ENCODE results near the gene ZNF124.

DNA sequence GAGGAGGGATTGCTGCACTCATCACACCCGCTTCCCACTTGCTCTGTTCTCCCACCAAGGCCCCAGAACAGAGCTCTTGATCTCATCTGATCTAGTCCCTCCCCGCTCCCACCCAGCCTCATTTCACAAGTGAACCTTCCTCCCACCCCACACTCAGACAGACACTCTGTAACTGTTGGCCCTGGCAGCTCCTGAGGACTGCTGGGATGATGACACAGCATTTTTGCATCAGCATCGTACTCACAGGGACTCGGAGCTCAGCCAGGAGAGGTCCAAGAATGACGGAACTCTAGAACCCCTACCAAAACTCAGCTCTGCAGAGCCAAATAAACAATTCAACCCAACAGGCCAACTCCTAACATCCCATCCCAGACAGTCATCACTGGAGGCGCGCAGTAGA is 11.2 kb upstream of the ZNF124 start:
- TF ChIP-seq, protein P1, sequence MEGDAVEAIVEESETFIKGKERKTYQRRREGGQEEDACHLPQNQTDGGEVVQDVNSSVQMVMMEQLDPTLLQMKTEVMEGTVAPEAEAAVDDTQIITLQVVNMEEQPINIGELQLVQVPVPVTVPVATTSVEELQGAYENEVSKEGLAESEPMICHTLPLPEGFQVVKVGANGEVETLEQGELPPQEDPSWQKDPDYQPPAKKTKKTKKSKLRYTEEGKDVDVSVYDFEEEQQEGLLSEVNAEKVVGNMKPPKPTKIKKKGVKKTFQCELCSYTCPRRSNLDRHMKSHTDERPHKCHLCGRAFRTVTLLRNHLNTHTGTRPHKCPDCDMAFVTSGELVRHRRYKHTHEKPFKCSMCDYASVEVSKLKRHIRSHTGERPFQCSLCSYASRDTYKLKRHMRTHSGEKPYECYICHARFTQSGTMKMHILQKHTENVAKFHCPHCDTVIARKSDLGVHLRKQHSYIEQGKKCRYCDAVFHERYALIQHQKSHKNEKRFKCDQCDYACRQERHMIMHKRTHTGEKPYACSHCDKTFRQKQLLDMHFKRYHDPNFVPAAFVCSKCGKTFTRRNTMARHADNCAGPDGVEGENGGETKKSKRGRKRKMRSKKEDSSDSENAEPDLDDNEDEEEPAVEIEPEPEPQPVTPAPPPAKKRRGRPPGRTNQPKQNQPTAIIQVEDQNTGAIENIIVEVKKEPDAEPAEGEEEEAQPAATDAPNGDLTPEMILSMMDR (IDR thresholded peaks at IDR 0.05; ENCODE audit: low read depth, low read length), result no peak
- TF ChIP-seq POLR2A (IDR thresholded peaks at IDR 0.05; ENCODE audit: extremely low read depth, insufficient read length), result no peak
